Muscle of arm (tissue), 12 donors: Measurements from ENCODE around the gene HS6ST1. TPM values are rescaled to one million over a fixed set of nuclear protein-coding genes. Genes with fewer than 3 reads are reported as not detected.

Experiments used
- DNase-seq: peaks from one replicate; pipeline ENCODE4 v3.0.0-alpha.2; 2013
- polyA plus RNA-seq, 12 donors: library from polyadenylated mRNA; unstranded; fragments of 120-200 nt; gene quantifications; one replicate each; pipeline ENCODE4 v1.2.1, GENCODE V29; 2013; ENCODE audit not compliant: insufficient read length in 12 of 12

Gene HS6ST1
- polyA plus RNA-seq, 12 donors, result 19.2 to 51.3 (median 25.5) TPM; not detected in 1

- DNase-seq, result no peak
Observed at GRCh38 chr2:128311755-128312341, 6.8 kb downstream of the HS6ST1 start.

GRCh38 chr2:128311216-128311754, 7.4 kb downstream of the HS6ST1 start:
- no peak for DNase-seq

- DNase-seq, result no peak
Observed at GRCh38 chr2:128310761-128311160, 7.9 kb downstream of the HS6ST1 start.

GRCh38 chr2:128310094-128310716, 8.5 kb downstream of the HS6ST1 start:
- DNase-seq, result no peak

GRCh38 chr2:128309280-128310093, 9.2 kb downstream of the HS6ST1 start:
- peak; percentile 61 for DNase-seq

- no peak for DNase-seq
Observed at GRCh38 chr2:128308889-128309279, 9.8 kb downstream of the HS6ST1 start.

- DNase-seq, result no peak
Observed at GRCh38 chr2:128308284-128308731, 10.4 kb downstream of the HS6ST1 start.

GRCh38 chr2:128307595-128307994, 11.1 kb downstream of the HS6ST1 start:
- DNase-seq, result no peak

GRCh38 chr2:128306931-128307460, 11.7 kb downstream of the HS6ST1 start:
- no peak for DNase-seq

GRCh38 chr2:128306081-128306930, 12.4 kb downstream of the HS6ST1 start:
- peak; percentile 87 for DNase-seq

- no peak for DNase-seq
Observed at GRCh38 chr2:128305555-128306080, 13.1 kb downstream of the HS6ST1 start.

- DNase-seq, result peak; percentile 84
Observed at GRCh38 chr2:128304715-128305554, 13.7 kb downstream of the HS6ST1 start.

- DNase-seq, result no peak
Observed at GRCh38 chr2:128304330-128304714, 14.3 kb downstream of the HS6ST1 start.

GRCh38 chr2:128303911-128304310, 14.8 kb downstream of the HS6ST1 start:
- no peak for DNase-seq

GRCh38 chr2:128303095-128303791, 15.4 kb downstream of the HS6ST1 start:
- no peak for DNase-seq

- no peak for DNase-seq
Observed at GRCh38 chr2:128302744-128303067, 16.0 kb downstream of the HS6ST1 start.

GRCh38 chr2:128302011-128302743, 16.5 kb downstream of the HS6ST1 start:
- no peak for DNase-seq

GRCh38 chr2:128301501-128301966, 17.1 kb downstream of the HS6ST1 start:
- no peak for DNase-seq

GRCh38 chr2:128301021-128301420, 17.6 kb downstream of the HS6ST1 start:
- no peak for DNase-seq
